HL-60 (cell line): ENCODE results near the gene SLC25A46.
"Not testable (repeated sequence)": the region's sequence is repeated elsewhere in the genome, so short reads cannot be mapped to it uniquely, and the experiment has no call there.

Experiments used
- DNase-seq, 2 experiments: peaks; one replicate each; pipeline ENCODE4 v3.0.0-alpha.2; 2010 to 2020; ENCODE audit warnings: low read depth in 1 of 2, low spot score in 1 of 2
- H3K27ac ChIP-seq: fragments of 250-450 bp; sonication (Bioruptor Pico); replicated peaks from 2 replicates; pipeline ENCODE4 v1.5.1; 2020; ENCODE audit warnings: mild to moderate bottlenecking, moderate library complexity
- H3K27me3 ChIP-seq: fragments of 250-450 bp; sonication (Bioruptor Pico); 2 replicates; pipeline ENCODE4 v1.5.1; 2021; ENCODE audit warnings: mild to moderate bottlenecking, moderate library complexity; ENCODE audit not compliant: insufficient read depth, poor library complexity, severe bottlenecking
- H3K4me3 ChIP-seq: replicated peaks from 2 replicates; pipeline ENCODE4 v1.5.1; 2011; ENCODE audit warnings: mild to moderate bottlenecking, control low read depth, low read length; ENCODE audit not compliant: insufficient read depth
- GABPA ChIP-seq: IDR thresholded peaks from 2 replicates; pipeline ENCODE4 v1.6.1; 2012; ENCODE audit warnings: low read depth
- POLR2AphosphoS5 ChIP-seq: IDR thresholded peaks from 2 replicates; pipeline ENCODE4 v1.6.1; 2012; ENCODE audit warnings: low read depth
- REST ChIP-seq: IDR thresholded peaks from 2 replicates; pipeline ENCODE4 v1.6.1; 2012; ENCODE audit warnings: low read depth; ENCODE audit not compliant: insufficient replicate concordance
- SPI1 ChIP-seq: IDR thresholded peaks from 2 replicates; pipeline ENCODE4 v1.6.1; 2012; ENCODE audit warnings: low read depth, mild to moderate bottlenecking, borderline replicate concordance
- long read RNA-seq: library from polyadenylated mRNA; unstranded; transcript quantifications from one replicate; pipeline ENCODE4 v2.0.0, GENCODE V29; 2020
- TF ChIP-seq, protein P1 (sequence below): IDR thresholded peaks from one replicate; pipeline ENCODE4 v1.5.1; 2011; ENCODE audit warnings: low read length, control low read depth, inconsistent platforms; ENCODE audit not compliant: insufficient read depth

The SLC25A46 gene
- long read RNA-seq, transcript SLC25A46-201 (8 exons, 2,385 nt) = major isoform, 43 of 58 reads
- long read RNA-seq, partial matches to known transcripts = 7 of 58 reads
- long read RNA-seq, other reads (novel, unspliced or antisense) = 8 of 58 reads

DNA sequence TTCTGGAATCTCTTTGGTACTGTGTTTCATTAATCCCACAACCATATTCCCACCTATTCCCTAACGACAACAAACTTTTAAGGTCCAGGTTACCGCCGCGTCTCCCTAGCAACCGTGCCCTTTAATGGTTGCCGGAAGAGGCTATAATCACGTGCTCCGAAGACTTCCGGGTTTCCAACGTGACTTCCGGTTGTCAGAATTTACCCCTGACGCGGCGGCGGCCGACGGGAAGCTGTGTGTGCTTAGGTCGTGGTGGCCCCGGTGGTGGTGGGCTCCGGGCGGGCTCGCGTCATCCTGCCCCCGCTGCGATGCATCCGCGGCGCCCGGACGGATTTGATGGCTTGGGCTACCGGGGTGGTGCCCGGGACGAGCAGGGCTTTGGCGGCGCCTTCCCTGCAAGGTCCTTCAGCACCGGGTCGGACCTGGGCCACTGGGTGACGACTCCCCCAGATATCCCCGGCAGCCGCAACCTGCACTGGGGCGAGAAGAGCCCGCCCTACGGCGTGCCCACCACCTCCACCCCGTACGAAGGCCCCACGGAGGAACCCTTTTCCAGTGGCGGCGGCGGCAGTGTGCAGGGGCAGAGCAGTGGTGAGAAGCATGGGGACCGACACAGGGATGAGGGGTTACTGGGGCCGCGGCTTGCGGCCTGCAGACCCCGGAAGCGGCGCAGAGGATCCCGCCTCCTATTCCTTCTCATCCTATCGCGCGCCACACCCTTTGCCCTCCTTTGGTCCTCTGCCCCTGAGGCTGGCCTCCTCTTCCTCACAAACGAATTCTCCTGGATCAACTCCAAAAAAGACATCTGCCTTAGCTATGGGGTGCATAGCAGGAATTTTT lies at the start of gene SLC25A46:
Gene SLC25A46, plus strand, starts transcription at position 196 of the 840 bp plus-strand sequence. Its CDS starts 113 bp downstream, at position 309.
- peak within 1 kb of the TSS; percentile 84 for H3K27ac ChIP-seq
- no peaks in the 10 kb centered on the region for H3K27me3 ChIP-seq
- peak; percentile 54 to 75 for DNase-seq
- TF ChIP-seq REST (peak; percentile 1), SPI1 (no peak), GABPA (peak; percentile 84), POLR2AphosphoS5 (peak; percentile 62)
- TF ChIP-seq, protein P1, sequence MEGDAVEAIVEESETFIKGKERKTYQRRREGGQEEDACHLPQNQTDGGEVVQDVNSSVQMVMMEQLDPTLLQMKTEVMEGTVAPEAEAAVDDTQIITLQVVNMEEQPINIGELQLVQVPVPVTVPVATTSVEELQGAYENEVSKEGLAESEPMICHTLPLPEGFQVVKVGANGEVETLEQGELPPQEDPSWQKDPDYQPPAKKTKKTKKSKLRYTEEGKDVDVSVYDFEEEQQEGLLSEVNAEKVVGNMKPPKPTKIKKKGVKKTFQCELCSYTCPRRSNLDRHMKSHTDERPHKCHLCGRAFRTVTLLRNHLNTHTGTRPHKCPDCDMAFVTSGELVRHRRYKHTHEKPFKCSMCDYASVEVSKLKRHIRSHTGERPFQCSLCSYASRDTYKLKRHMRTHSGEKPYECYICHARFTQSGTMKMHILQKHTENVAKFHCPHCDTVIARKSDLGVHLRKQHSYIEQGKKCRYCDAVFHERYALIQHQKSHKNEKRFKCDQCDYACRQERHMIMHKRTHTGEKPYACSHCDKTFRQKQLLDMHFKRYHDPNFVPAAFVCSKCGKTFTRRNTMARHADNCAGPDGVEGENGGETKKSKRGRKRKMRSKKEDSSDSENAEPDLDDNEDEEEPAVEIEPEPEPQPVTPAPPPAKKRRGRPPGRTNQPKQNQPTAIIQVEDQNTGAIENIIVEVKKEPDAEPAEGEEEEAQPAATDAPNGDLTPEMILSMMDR = no peak
- peak within 1 kb of the TSS; percentile 80 for H3K4me3 ChIP-seq

DNA sequence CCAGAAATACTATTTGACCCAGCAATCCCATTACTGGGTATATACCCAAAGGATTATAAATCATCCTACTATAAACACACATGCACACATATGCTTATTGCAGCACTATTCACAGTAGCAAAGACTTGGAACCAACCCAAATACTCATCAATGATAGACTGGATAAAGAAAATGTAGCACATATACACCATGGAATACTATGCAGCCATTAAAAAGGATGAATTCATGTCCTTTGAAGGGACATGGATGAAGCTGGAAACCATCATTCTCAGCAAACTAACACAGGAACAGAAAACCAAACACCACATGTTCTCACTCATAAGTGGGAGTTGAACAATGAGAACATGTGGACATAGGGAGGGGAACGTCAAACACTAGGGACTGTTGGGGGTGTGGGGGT lies 48.2 kb upstream of the SLC25A46 start:
- H3K27me3 ChIP-seq, H3K4me3 ChIP-seq, DNase-seq, H3K27ac ChIP-seq: not testable (repeated sequence)

GRCh38 chr5:110692669-110693068 lies 46.1 kb upstream of the SLC25A46 start:
- H3K27ac ChIP-seq, DNase-seq, H3K27me3 ChIP-seq, H3K4me3 ChIP-seq: not testable (repeated sequence)

DNA sequence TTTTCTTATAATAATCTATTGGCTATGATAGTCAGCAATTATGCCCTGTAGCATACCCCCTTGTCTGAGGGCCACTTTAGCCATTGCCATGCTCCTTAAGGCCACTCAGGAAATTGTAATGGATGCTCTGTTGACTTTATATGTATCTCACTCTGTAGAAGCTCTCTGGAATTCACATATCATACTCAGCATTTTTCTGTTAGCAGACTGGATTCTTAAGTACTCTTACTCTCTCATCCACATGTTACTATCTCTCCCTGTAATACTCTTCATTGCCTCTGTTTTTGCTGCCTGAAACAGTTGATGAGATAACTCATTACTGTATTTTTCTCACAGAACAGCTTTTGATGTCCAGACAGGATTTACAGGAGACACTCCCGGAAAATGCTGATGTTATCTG lies 36.5 kb upstream of the SLC25A46 start:
- Histone ChIP-seq H3K27me3 (no peaks in the 10 kb centered on the region), H3K27ac (no peak overlapping the region), H3K4me3 (no peak overlapping the region)
- TF ChIP-seq GABPA (no peak), REST (no peak), POLR2AphosphoS5 (no peak), SPI1 (no peak)
- TF ChIP-seq, protein P1 = no peak
- no peak for DNase-seq

- TF ChIP-seq POLR2AphosphoS5 (no peak), SPI1 (no peak), GABPA (no peak), REST (no peak)
- TF ChIP-seq, protein P1 = no peak
- no peak overlapping the region for H3K27ac ChIP-seq
- DNase-seq = no peak
Observed at GRCh38 chr5:110702704-110703103, 36.1 kb upstream of the SLC25A46 start.

More at GRCh38 chr5:110702704-110703103, 36.1 kb upstream of the SLC25A46 start:
- Histone ChIP-seq H3K27me3 (no peaks in the 10 kb centered on the region), H3K4me3 (no peak overlapping the region)
